GM19238 (cell line): Measurements from ENCODE around the gene MEGF8.
A peak's percentile ranks its signal among the peaks of the same experiment; 100 is the strongest.

Experiments
- DNase-seq: peaks from one replicate; pipeline ENCODE4 v3.0.0; 2011; ENCODE audit warnings: low spot score; ENCODE audit not compliant: insufficient read length

Gene MEGF8

DNA sequence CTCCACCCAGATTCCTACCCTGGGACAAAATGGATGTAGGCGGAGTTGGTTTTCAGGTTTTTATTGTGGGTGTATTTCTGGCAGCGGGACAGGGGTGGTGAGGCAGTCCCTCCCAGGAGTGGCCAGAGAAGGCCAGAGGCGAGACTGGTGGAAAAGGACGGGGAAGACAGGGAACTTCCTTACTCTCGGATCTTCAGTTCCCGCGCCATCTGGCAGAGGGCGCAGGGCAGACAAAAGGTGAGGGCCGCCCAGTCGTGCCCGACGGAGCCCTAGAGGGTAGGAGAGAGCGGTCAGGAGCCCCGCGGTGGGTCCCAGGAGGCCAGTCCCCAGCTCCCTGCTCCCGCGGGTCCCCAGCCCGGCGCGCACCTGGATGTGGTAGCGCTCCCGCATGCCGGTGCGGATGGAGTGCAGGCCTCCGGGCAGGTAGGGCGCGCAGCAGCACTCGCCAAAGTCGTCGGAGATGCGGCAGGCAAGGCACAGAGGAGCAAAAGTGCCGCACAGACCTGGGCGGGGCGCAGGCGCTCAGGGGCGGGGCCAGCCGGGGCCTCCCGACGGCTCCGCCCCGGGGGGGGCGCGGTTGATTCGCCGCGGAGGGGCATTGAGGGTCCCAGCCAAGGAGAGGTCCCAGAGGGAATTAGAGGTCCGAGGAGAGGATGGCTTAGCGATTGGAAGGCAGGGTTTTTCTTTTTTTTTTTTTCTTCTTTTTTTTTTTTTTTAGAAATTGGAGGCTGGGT, 61.7 kb downstream of the MEGF8 start:
- peak; percentile 61 for DNase-seq

DNA sequence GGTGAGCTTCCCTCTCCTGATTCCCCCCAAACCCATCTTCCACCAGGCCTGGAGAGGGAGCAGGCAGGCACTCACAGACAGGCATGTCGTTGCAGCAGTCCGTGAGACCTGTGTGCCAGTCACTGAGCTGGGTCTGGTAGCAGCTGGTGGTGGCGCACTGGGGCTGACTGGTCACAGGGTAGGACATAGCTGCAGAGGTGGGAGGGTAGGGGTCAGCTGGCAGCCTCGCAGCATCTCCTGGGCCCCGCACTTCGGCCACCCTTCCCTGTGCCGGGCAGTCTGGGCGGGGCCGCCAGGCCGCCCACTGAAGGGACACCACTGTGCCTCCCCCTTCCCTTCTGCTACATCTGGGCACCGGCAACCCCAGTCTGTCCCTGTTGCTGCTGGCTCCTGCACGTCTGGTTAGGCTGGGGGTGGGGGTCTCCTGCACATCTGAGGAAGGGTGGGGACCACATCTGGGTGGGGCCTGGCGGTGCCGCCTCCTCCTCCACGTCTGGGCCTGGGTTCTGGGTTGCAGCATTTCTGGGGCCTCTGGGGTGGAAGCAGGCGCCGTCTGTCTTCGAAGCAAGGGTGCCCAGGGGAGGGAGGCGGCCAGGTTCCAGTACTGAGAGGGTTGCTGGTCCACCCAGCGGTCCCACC, 63.5 kb downstream of the MEGF8 start:
- DNase-seq: no peak

DNA sequence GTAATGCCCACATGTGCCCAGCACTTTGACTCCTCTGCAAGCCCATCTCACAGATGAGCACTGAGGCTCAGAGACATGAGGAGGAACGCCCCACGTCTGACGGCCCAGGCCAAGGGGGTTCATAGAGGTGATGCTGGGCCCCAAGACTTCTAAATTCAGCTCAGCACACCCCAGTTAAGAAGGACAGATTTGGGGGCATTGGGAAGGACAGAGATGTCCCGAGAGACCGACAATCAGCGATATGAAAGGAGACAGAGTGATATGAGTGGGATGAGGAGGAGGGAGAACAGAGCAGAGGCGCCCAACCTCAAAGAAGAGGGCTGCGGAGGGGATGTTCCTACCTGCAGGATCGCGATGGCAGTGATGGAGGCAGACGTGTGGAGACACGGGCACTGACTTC, 64.5 kb downstream of the MEGF8 start, which contains the start of gene CNFN:
Gene CNFN, minus strand, starts transcription at position 399 of the 400 bp plus-strand sequence. CDS start 1,260 bp downstream, outside the sequence.
- no peak for DNase-seq

DNA sequence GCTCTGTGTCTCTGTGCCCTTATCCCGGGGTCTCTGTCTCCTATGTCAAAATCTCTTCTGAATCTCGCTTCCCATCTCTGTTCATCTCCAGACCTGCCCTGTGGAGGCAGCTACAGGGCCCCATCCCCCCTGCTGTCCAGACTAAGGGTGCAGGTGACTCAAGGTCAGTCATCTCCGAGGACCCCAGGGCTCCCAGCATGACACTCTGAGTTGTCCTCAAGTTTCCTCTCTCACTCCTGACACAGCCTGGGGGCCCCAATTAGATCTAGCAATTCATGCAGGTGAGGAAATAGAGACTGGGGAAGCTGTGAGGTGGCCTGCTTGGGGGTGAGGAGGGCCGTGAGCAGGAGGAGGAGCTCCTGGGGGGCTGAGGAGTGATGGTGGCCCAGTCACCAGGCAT, 66.7 kb downstream of the MEGF8 start:
- no peak for DNase-seq

DNA sequence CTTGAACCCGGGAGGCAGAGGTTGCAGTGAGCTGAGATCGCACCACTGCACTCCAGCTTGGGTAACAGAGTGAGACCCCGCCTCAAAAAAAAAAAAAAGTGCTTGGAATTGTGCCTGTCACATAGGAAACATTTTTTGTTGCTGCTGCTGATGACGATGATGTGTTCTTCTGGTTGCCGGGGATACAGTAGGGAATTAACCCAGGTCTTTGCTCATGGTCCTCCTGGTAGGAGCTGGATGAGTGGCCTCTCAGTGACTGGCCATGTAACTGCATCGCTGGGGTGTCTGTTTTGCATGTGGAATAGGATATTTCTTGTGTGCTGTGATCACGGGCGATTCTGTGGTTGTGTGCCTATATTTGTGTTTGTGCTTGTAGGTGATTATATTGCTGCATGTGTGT, 69.3 kb downstream of the MEGF8 start:
- DNase-seq: no peak

DNA sequence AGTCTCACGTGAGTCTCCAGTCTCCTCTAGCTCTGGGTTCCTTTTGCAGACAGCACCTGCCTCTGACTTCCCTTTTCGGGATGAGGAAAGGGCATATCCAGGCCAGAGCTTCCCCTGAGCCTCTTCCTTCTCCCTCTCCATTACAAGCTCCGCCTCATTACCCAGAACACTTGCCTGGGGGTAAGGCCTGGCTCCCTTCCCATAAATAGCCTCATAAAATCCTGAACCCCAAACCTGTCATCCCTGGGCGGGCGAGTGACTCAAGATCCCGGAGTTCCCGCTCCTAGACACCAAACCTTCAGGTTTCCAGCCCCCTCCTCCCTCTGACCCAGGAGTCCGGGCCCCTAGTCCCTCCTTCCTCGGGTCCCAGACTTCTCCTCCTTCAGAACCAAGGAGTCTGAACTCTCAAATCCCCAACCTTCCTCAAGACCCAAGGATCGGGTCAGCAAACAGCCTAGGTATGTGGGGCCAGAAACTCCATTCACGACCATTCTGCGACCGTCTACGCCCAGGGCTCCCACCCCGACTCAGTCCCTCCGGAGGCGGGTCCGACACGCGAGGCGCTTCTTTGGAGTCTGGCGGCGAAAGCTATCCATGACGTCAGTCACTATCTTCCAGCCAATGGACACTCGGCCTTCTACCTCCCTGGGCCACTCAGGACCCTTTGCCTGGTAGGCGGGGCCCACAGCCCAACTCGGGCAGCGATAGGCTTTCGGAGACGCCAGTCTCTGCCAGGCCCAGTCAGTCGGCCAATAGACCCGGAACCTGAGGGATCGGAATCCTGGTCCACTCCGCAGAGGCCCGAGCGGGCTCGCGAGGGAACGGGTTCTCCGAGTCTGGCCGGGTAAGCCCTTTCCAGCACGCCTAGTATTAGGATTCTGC, 71.2 kb downstream of the MEGF8 start:
- peak; percentile 100 for DNase-seq

DNA sequence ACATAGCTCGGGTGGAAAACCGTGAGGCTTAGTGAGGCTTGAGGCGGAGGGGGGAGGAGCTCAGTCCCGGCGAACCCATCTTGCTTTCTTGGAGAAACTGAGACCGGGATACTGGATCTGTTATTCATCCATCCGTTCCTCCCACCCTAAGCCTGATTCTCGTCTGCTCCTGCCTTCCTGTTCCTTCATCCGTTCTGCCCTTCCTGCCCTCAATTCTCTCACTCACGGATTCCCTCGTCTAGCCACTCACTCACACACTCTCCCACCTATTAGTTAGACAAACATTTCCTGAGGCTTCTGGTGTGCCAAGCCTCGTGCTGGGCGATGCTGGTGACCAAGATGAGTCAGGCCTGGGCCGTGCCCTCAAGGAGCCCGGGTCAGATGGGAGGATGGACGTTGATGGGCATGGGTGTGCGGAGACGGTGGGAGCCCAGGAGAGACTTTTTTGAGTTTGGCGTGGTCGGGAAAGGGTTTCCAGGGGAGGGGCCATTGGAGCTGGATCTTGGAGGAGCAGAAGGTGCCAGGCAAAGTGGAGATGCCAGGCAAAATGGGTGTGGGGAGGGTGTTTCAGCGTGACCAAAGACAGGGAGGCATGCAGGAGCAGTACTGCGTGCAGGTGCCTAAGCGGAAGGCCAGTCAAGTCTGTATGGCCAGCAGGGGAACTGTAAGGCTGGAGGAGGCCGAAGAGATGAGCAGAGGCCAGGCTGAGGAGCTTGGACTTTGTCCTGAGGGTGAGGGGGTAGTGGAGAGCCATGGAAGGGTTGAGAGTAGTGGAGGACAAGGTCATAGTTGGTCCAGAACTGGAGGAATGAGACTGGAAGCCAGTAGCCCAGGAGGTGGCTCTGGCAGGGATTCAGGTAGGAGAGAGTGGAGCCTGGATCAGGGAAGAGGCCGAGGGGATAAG, 72.1 kb downstream of the MEGF8 start:
- DNase-seq: no peak

DNA sequence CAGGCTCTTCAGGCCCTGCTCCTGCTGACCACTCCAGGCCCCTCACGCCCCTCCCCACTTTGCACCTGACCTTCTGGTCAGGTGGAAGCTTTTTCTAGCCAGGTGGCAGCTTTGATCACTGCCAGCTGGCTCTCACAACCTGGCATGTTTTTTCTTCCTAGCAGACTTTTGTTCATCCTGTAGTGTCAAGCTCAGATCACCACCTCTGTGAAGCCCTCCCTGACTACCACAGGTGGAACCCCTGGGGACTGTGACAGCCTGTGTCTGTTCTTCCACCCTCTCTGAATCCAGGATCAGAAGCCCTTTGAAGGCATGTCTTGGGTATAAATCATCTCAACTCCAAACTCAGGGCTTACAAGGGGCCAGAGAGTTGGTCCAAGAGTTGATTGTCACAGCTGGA, 75.0 kb downstream of the MEGF8 start:
- no peak for DNase-seq

DNA sequence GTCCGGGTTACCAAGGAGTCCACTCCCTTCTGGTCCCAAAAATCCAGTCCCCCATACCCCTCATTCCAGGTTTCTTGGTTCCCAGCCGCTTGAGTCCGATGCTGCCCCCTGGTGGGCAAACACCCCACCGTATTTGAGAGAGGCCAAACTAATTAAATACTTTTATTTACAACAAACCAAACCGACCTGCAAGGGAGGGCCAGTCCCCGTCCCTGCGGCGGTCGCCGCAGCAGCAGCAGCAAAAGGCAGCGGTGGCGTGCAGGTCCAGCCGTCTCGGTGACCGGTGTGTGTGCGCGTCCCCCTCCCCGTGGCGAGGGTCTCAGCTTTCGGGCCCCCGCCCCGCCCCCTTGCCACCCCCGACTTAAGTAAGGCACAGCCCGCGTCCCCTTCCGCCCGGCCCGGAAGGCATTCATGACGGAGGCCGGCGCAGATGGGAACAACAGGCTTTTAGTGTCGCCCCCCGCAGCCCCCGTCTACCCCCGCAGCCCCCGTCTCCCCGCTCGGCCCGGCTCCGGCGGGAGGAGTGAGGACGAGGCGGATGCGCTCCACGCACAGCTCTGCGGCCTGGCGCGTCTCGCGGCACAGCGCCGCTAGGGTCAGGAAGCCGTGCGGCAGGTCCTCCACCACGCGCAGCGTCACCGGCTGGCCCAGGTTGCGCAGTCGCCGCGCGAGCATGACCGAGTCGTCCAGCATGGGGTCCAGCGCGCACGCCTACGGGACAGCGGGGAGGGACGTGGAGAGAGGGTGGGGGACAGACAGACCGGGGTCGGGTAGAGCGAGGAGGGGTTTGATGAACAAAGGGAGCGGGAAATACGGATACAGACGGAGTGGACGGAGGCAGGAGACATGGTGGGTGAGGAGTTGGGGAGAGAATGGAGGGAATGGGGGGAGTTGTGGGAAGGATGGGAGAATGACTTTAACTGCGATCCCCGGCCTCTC, 76.2 kb downstream of the MEGF8 start:
- peak; percentile 53 for DNase-seq

DNA sequence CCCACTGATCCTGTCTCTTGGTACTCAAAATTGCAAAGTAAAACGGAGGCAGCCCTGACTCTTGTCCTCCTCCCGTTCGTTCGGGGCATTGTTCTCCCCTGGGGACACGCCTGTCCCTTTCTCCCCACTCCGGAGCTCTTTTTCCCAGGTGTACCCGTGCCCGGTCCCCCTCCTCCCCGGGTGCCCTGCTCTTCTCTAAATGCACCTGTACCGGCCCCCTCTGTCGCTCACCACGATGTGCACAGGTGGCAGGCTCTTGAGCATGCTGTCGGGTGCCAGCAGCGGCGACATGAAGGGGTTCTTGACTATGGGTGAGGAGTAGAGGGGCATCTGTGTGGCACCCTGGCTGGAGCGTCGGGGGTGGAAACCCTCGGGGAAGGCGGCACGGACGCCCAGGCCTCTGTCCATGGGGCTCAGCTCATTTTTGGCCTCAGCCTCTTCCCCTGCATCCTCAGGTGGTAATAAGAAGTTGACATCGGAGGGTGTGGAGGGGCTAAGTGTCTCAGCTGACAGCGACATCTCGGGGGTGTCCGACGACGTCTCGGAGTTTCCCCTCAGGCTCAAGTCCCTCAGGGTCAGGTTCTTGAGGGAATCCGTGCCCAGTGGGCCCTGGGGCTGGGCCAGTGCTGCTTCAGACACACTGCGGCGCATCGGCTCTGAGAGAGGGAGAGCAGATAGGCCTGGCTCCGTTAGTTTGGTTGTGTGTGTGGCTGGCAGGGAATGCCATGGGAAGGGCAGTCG, 77.1 kb downstream of the MEGF8 start:
- DNase-seq: no peak

DNA sequence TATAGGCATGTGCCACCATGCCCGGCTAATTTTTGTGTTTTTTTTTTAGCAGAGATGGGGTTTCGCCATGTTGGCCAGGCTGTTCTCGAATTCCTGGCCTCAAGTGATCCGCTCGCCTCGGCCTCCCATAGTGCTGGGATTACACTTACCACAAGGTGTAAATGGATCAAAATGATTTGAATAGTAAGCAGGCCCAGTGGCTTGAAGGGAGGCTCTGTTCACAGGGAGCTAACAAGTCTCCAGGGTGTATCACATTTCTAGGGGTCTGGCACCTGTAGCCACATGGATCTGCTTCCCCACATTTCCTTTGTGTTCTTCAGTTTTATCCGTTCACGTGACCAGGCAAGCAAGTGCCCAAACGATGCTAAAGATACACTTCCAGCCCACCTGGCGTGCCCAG, 78.2 kb downstream of the MEGF8 start:
- DNase-seq: no peak

DNA sequence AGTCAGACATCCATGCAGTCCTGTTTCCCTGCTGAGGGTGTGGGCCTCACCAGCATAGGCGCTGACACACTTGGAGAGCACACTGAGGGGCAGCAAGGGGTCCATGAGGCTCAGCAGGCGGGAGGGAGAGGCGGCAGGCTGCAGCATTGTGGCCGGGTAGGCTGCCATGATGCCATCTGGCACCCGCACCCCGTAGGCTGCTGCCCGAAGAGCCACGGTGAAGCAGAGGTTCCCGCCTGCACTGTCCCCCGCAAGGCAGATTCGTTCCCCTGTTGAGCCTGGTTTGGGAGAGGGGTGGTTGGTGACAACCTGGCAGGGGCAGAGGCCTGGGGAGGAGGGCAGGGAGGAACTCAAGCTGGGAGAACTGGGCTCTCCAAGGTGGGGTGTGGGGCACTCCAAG, 80.7 kb downstream of the MEGF8 start:
- no peak for DNase-seq

DNA sequence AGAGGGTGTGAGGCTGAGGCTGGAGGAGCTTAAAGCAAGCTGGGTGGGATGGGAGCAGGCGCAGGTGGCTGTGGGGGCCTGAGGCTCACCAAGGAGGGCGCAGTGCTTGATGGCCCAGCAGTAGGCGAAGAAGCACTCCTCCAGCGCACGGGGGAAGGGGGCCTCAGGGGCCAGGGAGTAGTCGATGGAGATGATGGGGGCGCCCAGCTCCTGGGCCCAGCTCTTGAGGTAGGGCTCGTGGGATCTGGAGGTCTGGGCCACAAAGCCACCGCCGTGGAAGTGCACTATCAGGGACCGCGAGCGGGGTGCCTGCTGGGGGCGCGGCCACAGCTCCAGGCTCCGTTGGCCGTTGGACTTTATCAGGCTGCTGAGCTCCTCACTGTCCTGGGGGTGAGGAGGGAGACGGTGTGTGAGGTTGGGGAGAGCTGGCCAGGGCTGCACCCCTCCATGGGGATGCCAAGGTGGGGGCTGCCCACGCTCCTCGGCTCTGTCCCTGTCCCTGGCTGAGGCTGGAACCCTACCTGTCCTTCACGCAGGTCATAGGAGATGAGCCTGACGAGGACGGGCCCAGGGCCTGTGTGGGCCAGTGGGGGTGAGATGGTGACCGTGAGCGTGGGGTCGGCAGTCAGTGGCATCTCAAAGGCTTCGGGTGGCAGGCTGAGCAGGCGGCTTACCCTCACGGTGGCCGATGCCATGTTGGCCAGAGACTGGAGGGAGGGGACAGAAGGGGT, 81.8 kb downstream of the MEGF8 start:
- DNase-seq: no peak

DNA sequence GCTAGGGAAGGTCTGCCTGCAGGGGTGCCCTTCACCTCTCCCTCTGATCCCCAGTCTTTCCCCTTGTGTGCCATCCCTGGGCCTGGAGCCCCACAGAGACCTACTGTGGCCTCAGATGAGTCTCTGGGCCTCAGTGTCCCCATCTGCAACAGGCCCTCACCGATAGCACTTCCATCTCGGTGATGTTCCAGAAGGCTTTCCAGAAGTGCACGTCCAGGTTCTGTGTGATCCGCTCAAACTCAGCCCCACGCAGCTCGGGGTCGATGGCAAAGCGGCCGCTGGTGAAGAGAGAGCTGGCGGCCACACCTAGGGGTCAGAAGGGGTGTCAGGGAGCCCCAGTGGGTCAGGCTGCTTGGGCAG, 82.4 kb downstream of the MEGF8 start:
- no peak for DNase-seq

DNA sequence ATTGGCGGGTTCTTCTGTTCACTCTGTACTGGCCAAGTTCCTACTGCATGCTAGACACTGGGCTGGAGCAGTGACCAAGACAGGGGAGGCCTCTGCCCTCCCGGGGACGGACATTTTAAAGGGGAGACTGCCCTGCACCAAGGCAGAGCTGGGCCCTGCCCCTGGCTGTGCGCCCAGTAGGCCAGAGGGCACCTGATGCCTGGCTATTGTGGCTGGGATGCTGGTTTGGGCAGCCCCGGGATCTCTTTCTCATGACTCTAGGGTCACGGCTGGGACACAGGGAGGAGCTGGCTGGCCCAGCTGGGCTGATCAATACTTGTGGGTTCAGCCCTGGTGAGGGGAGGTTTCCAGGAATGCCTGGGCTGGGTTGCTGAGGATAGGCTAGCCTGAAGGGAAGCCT, 84.0 kb downstream of the MEGF8 start:
- DNase-seq: no peak

DNA sequence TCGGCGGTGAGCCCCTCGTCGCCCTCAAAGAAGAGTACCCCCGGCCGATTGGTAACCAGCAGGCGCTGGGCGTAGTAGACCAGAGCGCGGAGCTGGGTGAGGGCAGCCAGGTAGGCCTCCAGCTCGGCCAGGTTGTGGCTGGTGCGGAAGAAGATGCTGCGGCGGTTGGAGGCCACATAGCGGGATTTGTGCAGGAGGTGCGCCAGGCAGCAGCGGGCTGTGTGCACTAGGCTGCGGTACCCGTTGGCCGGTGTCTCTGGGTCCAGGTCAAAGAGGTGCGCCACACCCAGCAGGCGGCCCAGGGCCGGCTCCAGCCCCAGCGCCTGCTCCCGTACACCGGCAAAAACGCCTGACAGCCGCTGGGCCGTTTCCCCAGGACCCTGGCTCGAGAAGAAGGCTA, 84.9 kb downstream of the MEGF8 start:
- no peak for DNase-seq

DNA sequence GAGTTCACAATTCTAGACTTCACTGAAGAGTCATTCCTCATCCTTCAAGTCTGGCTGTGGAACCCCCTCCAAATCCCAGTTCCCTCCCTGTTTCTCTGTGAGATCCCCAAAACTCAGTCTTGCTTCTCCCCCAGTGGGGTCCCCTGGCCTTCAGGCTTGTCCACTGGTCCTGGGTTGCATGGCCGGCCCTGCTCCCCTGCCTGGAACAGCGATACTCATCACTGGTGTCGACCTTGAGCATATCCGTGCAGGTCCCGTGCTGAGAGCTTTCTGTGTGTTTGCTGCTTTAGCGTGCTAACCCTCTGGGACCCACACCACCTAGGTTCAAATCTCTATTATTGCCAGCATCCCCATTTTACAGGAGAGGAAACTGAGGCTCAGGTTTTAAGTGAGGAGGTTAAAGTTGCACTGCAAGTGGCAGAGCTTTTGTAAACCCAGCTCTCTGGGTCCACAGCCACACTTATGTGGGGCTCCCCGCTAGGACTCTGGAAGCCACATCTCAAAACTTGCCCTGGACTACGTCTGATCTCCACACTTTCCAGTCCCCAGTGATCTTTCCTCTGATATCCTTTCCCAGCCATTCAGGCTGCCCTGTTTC, 86.2 kb downstream of the MEGF8 start:
- DNase-seq: no peak

DNA sequence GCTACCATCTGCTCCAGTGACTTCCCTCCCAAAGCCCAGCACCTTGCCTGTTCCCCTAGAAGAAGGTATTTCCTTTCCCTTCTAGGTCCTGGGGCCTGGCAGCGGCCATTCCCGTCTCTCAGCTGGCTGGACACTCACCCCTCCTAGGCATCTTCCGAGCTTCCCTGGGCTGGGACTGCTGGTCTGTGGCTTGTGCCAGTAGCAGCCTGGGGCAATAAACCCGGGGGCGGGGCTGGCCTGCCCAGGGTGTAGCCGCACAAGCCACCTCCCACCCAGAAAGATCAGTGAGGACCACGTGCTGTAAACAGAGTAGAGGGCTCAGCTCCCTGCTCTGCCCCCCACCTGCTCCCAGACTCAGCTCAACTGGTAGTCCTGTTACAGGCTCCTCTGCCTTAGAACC, 86.8 kb downstream of the MEGF8 start:
- DNase-seq: no peak
